Measurements from ENCODE around the gene SFTPA2. TPM values are rescaled to one million over a fixed set of nuclear protein-coding genes. Genes with fewer than 3 reads are reported as not detected.
"Not testable (repeated sequence)": the region's sequence is repeated elsewhere in the genome, so short reads cannot be mapped to it uniquely, and the experiment has no call there.

Gene SFTPA2
- total and polyA plus RNA-seq, 7 donors = 0.05 to 1.3 (median 0.55) TPM

DNA sequence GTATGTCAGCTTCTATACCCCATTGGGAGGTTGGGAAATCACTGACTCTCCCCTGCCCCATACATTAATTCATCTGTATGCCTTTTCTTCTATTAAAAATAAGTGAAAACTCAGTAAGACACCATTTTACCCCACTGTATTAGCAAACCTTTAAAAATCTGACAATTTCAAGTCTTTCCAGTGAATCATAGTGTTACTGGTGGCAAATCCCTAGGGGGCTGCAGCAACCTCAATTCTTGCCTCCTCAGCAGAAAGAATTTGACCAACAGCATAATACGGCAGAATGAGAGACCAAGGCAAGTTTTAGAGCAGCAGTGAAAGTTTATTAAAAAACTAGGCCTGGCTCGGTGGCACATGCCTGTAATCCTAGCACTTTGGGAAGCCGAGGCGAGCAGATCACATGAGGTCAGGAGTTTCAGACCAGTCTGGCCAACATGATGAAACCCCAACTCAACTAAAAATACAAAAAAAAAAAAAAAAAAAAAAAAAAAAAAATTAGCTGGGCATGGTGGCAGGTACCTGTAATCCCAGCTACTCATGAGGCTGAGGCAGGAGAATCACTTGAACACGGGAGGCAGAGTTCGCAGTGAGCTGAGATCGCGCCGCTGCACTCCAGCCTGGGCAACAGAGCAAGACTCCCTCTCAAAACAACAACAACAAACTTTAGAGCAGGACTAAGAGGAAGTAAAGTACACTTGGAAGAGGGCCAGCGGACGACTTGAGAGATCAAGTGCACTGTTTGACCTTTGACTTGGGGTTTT lies 26.9 kb downstream of the SFTPA2 start:
- not testable (repeated sequence) for ATAC-seq

DNA sequence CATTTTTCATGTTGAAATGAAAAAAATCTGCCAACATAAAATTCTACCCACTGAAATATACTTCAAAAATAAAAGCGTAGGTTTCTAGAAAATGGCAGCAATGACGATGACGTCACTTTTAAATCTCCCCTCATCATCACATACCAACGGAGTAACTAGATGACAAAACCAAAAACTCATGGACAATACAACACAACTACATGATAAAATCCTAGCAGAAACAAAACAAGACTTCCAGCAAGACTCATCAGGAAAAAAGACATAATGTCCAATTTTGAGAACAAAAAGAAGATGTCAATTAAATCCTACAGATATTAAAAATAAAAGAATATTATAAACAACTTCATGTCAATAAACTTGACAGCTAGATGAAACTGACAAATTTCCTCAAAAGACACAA lies 31.9 kb downstream of the SFTPA2 start:
- H3K27me3 ChIP-seq (ENCODE audit: insufficient read depth in 3 of 3, low read length in 2 of 3); H3K36me3 ChIP-seq (ENCODE audit: insufficient read depth in 1 of 2, low read depth in 1 of 2); H3K4me1 ChIP-seq; ATAC-seq; H3K9me3 ChIP-seq; intact Hi-C loops (cut with DNase I); H3K27ac ChIP-seq; DNase-seq; H3K4me3 ChIP-seq: not testable (repeated sequence)
- WGBS, 3 donors = 61 to 82% (median 78%) methylated on average over 3 to 4 of the region's 4 CpGs

More for the DNA sequence above, 26.9 kb downstream of the SFTPA2 start:
- H3K27ac ChIP-seq; DNase-seq; H3K4me1 ChIP-seq; H3K4me3 ChIP-seq; H3K36me3 ChIP-seq (ENCODE audit: insufficient read depth in 1 of 2, low read depth in 1 of 2); H3K27me3 ChIP-seq (ENCODE audit: insufficient read depth in 3 of 3, low read length in 2 of 3); H3K9me3 ChIP-seq; intact Hi-C loops (cut with DNase I): not testable (repeated sequence)
- 48 to 79% (median 70%) methylated on average over 6 to 11 of the region's 11 CpGs for WGBS, 3 donors

DNA sequence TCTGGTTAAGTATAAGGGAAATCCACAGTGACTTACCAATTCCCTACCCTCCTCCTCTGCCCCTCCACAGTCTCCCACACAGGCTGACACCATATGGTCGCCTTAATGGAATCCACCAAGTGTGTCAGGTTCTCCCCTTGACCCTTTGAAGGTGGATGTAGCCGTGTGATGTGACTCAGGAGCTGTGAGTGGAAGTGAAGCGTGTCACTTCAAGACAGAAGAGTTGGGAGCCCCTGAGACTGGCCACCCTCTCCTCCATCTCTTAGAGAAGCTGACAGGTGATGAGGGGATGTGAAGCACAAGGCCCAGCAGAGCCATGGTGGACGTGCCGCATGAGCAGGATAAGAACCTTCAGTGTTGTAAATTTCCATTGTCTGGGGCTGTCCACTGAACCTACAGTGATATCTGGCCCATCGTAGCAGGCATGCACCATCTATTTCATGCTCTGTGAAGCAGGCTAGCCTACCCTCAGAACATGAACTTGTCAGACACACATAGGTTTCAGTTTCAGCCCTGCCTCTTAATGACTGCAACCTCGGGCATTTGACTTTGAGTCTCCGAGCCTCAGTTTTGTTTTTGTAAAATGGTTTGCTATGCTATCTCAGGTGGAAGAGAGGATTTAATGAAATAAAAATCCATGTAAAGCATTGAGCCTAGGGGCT lies 35.0 kb downstream of the SFTPA2 start:
- ATAC-seq; H3K27ac ChIP-seq; intact Hi-C loops (cut with DNase I); H3K4me1 ChIP-seq; DNase-seq; H3K27me3 ChIP-seq (ENCODE audit: insufficient read depth in 3 of 3, low read length in 2 of 3); H3K36me3 ChIP-seq (ENCODE audit: insufficient read depth in 1 of 2, low read depth in 1 of 2); H3K9me3 ChIP-seq; H3K4me3 ChIP-seq: not testable (repeated sequence)
- WGBS, 3 donors = 77 to 86% (median 81%) methylated on average over 5 to 7 of the region's 8 CpGs

DNA sequence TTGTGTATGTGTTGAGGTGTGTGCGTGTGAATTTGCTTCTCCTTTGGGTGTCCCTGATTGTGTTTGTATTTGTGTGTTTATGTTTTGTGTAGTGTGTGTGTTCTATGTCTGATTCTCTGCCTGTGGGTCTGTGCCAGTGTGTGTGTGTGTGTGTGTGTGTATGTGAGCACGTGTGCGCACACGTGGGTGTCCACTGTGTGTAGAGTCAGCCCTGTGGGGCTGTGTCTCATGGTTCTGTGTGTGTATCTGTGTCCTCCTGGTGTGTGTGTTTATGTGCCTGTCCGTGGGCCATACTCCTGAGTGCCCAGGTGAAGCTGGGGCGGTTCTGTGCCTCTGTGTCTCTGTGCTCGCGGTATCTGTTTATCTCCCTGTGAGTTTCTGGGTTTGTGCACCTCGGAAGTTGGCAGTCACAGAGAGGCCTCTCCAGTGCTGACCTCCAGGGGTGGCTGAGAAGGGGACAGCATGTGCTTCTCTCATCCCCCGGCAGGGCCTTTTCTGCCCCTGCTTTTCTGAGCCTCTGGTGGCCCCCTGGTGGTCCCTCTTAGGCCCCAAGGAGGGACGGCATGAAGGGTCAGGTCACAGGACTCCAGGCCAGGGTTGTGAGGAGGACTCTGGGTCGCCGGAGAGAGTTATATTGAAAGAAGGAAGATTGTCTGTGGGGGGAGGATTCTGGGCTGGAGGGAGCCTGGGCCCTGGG lies 36.9 kb downstream of the SFTPA2 start:
- DNase-seq; H3K27ac ChIP-seq; intact Hi-C loops (cut with DNase I); H3K4me1 ChIP-seq; H3K4me3 ChIP-seq; H3K27me3 ChIP-seq (ENCODE audit: insufficient read depth in 3 of 3, low read length in 2 of 3); H3K9me3 ChIP-seq; ATAC-seq; H3K36me3 ChIP-seq (ENCODE audit: insufficient read depth in 1 of 2, low read depth in 1 of 2): not testable (repeated sequence)
- 86 to 95% (median 87%) methylated on average over 7 to 10 of the region's 13 CpGs for WGBS, 3 donors

DNA sequence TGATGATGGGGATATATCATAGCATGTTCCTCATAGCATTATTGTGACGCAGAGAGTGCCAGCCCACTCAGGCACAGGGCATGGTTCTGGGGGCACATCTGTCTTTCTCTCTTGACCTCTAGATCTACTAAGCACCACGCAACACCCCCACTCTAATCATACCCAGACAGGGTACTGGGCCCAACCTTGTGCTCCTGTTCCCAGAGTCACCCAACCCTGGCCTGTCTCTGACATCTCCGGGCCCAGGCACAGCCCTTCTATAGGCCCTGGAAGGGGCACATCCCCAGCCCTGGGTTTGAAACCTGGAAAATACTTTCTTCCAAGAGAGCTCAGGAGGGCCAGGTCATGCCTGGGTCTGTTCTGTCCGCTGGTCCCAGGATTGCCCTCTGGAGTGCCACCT lies 37.7 kb downstream of the SFTPA2 start:
- H3K36me3 ChIP-seq (ENCODE audit: insufficient read depth in 1 of 2, low read depth in 1 of 2); H3K27ac ChIP-seq; H3K27me3 ChIP-seq (ENCODE audit: insufficient read depth in 3 of 3, low read length in 2 of 3); DNase-seq; intact Hi-C loops (cut with DNase I); ATAC-seq; H3K4me3 ChIP-seq; H3K9me3 ChIP-seq; H3K4me1 ChIP-seq: not testable (repeated sequence)
- 87 to 97% (median 96%) methylated on average over 2 to 3 of the region's 4 CpGs for WGBS, 3 donors

DNA sequence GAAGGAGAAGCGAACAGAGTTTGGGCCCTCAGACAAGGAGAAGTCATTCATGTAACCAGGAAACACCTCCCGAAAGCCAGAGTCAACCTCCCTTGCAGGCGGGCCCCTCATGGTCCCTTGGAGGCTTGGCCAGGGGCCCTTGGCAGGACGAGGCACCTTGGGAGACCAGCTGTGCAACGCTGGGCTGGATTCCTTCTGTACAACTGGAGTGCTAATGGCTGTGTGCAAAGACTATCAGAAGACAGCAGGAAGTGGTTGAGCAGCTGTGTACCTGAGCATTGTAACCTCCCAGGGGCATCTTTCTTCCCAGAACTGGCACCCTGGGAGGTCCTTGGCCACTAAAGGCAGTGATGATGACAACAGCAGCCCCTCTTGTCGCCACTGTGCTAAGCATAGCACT lies 38.5 kb downstream of the SFTPA2 start:
- H3K4me3 ChIP-seq; H3K27ac ChIP-seq; ATAC-seq; H3K9me3 ChIP-seq; H3K27me3 ChIP-seq (ENCODE audit: insufficient read depth in 3 of 3, low read length in 2 of 3); H3K4me1 ChIP-seq; H3K36me3 ChIP-seq (ENCODE audit: insufficient read depth in 1 of 2, low read depth in 1 of 2); intact Hi-C loops (cut with DNase I); DNase-seq: not testable (repeated sequence)
- WGBS, 3 donors = 74 to 77% (median 75%) methylated on average over 6 of the region's 6 CpGs

GRCh38 chr10:79517567-79517966 lies 42.6 kb downstream of the SFTPA2 start:
- H3K9me3 ChIP-seq; H3K4me3 ChIP-seq; intact Hi-C loops (cut with DNase I); H3K27ac ChIP-seq; H3K4me1 ChIP-seq; ATAC-seq; H3K36me3 ChIP-seq (ENCODE audit: insufficient read depth in 1 of 2, low read depth in 1 of 2); DNase-seq; H3K27me3 ChIP-seq (ENCODE audit: insufficient read depth in 3 of 3, low read length in 2 of 3): not testable (repeated sequence)
- WGBS, 3 donors = 0 to 27% (median 10%) methylated on average over 1 to 2 of the region's 4 CpGs

- H3K4me1 ChIP-seq; H3K4me3 ChIP-seq; H3K27ac ChIP-seq; H3K27me3 ChIP-seq (ENCODE audit: insufficient read depth in 3 of 3, low read length in 2 of 3); intact Hi-C loops (cut with DNase I); ATAC-seq; DNase-seq; H3K9me3 ChIP-seq; H3K36me3 ChIP-seq (ENCODE audit: insufficient read depth in 1 of 2, low read depth in 1 of 2): not testable (repeated sequence)
- 41 to 43% (median 43%) methylated on average over 4 to 6 of the region's 7 CpGs for WGBS, 3 donors
Measured at GRCh38 chr10:79516532-79517205, 43.5 kb downstream of the SFTPA2 start.

DNA sequence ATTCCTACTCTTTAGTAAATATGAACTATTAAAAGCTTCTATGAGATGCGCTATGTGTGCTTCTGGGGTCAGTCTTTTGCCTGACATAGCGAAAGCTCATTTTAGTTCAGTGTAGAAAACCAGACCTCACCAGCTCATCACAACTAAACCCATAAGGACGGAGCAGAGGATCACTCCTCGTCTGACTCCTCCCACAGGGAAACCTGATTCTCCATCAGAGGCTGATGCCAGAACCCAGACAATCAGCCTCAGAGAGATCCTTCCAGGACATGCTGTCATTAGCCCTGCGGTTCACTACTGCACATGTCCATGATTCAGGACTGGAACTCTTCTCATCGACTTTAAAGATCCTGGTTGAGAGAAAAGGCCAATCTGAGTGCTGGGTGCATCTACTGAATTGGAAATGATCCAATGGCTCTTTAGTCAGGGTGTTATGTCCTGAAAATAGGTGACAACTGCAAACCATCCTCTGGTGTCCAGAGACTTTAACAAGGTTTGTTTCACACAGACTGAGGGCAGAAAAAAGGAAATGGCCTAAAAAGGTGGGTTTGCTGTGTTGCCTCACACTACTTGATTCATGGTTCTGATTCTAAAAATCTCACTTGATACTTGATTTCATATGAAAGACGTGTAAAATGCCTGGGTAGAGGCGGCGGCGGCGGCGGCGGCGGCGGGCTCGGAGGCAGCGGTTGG lies 48.2 kb downstream of the SFTPA2 start, which contains the start of gene EIF5AL1:
Gene EIF5AL1 (plus strand): TSS at position 643 of the 693 bp plus-strand sequence. CDS start 117 bp downstream, outside the sequence.
- 82 to 90% (median 86%) methylated on average over 15 to 16 of the region's 17 CpGs for WGBS, 3 donors
- not testable (repeated sequence) for H3K4me3 ChIP-seq

DNA sequence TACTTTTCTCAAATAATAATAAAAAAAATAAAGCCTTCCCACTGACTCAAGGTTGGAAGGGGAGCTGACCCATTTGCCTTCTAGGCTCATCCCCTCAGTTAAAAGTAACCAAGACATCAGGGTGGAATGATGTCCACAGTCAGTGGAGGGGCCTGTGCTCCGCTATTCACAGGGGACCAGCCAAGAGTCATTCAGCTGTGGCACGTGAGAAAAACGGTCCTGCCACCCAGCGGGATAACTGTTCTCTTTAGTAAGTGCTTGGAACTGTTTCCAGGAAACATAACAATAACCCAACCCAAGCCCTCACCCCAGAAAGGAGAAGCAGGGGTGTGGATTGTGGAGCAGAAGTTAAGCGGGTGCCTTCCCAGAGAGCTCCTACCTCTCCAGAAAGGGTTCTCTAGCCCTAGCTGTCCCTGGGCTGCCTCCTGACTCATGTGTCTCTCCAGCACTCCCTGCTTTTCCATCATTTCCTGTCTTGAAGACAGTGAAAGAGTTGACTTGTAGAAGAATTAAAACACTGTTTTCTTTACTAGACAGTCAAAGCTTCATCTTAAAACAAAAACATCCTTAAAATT lies 50.2 kb downstream of the SFTPA2 start:
- H3K27me3 ChIP-seq (ENCODE audit: insufficient read depth in 3 of 3, low read length in 2 of 3); H3K27ac ChIP-seq; H3K9me3 ChIP-seq; H3K36me3 ChIP-seq (ENCODE audit: insufficient read depth in 1 of 2, low read depth in 1 of 2); DNase-seq; intact Hi-C loops (cut with DNase I); H3K4me3 ChIP-seq; H3K4me1 ChIP-seq; ATAC-seq: not testable (repeated sequence)
- 24 to 71% (median 38%) methylated on average over 1 to 4 of the region's 5 CpGs for WGBS, 3 donors

More for the DNA sequence above, 48.2 kb downstream of the SFTPA2 start, which contains the start of gene EIF5AL1:
- DNase-seq; H3K4me1 ChIP-seq; H3K9me3 ChIP-seq; intact Hi-C loops (cut with DNase I); H3K27ac ChIP-seq; H3K36me3 ChIP-seq (ENCODE audit: insufficient read depth in 1 of 2, low read depth in 1 of 2); H3K27me3 ChIP-seq (ENCODE audit: insufficient read depth in 3 of 3, low read length in 2 of 3): not testable (repeated sequence)
- ATAC-seq = peak in 2 of 4 donors; percentile 52 to 53
